Right lobe of liver (tissue), 6 donors: ENCODE data around the gene TAS2R3. TPM values are rescaled to one million over a fixed set of nuclear protein-coding genes. Genes with fewer than 3 reads are reported as not detected.
A peak's percentile ranks its signal among the peaks of the same experiment; 100 is the strongest.

ENCODE experiments used
- ATAC-seq, 4 donors: fragments of 200-7000 bp; cut with Tn5 transposase; one replicate each; pipeline ENCODE4 v1.9.1; 2020; ENCODE audit warnings: mild to moderate bottlenecking in 4 of 4, moderate library complexity in 4 of 4
- DNase-seq, 3 donors: peaks; one replicate each; pipeline ENCODE4 v3.0.0-alpha.2; 2020
- H3K27ac ChIP-seq, 3 donors: fragments of 200-600 bp; one replicate each; pipeline ENCODE4 v1.8.0; 2022
- H3K27me3 ChIP-seq, 2 donors: fragments of 200-600 bp; one replicate each; pipeline ENCODE4 v1.8.0; 2022
- H3K36me3 ChIP-seq, 4 donors: fragments of 200-600 bp; sonication (generic) in 1 of 4; one replicate each; pipeline versions ENCODE4 v1.5.1 to v1.8.0; 2017 to 2022; ENCODE audit warnings: control low read depth in 1 of 4
- H3K4me1 ChIP-seq, 4 donors: fragments of 200-600 bp; sonication (generic) in 1 of 4; one replicate each; pipeline versions ENCODE4 v1.5.1 to v1.8.0; 2017 to 2022; ENCODE audit warnings: control low read depth in 1 of 4
- H3K4me3 ChIP-seq, 3 donors: fragments of 200-600 bp; one replicate each; pipeline ENCODE4 v1.8.0; 2022
- H3K9me3 ChIP-seq, 4 donors: fragments of 200-600 bp; sonication (generic) in 1 of 4; one replicate each; pipeline versions ENCODE4 v1.5.1 to v1.8.0; 2017 to 2022; ENCODE audit warnings: control low read depth in 1 of 4
- POLR2A ChIP-seq: fragments of 450-650 bp; IDR thresholded peaks from one replicate; pipeline ENCODE4 v1.6.1; 2017; ENCODE audit warnings: antibody characterized with exemption, mild to moderate bottlenecking
- WGBS: methylation state at CpG from one replicate; pipeline ENCODE4 v1.1.6; 2018; ENCODE audit warnings: low coverage, low lambda C conversion rate; ENCODE audit not compliant: insufficient coverage; ENCODE audit errors: missing lambda C conversion rate; 5-methylcytosine and 5-hydroxymethylcytosine counted together
- intact Hi-C, 2 donors: fragments of 100-400 bp; cut with DNase I; formaldehyde crosslinking; loops; one replicate each; pipeline versions ENCODE4 v1.11.2 to v1.14.1; 2022
- total RNA-seq, 6 experiments: library from RNA; depleted of rRNA in 2 of 6; stranded (reverse); fragments of >200 nt in 2 of 6; fragmentation: NEBNext Ultra II Directional in 3 of 6; extraction: Animal tissue kit (Norgen Biotek cat#: 25700) in 3 of 6; gene quantifications; one replicate each; pipeline versions ENCODE4 v1.1.0 to v1.2.4, GENCODE V29; 2016 to 2023
- TF ChIP-seq, protein P1 (sequence below), 4 donors: fragments of 200-600 bp in 3 of 4; fragments of 450-650 bp in 1 of 4; IDR thresholded peaks; one replicate each; pipeline versions ENCODE4 v1.5.1 to v1.8.0; 2016 to 2022; ENCODE audit warnings: antibody characterized with exemption in 4 of 4, mild to moderate bottlenecking in 2 of 4
- donor health status: DM: no; HTN: yes; CAD: no.
- donor health status: DM: no; HTN: no; CAD: no.
- donor health status: DM: no; HTN: no; CAD: no.
- donor health status: DM: no; HTN: yes; CAD: no.
- donor health status: DM: no; HTN: yes; CAD: no.

Gene TAS2R3
- total RNA-seq, 6 experiments from 2014 or later, result 0.31 to 3.5 (median 0.55) TPM

DNA sequence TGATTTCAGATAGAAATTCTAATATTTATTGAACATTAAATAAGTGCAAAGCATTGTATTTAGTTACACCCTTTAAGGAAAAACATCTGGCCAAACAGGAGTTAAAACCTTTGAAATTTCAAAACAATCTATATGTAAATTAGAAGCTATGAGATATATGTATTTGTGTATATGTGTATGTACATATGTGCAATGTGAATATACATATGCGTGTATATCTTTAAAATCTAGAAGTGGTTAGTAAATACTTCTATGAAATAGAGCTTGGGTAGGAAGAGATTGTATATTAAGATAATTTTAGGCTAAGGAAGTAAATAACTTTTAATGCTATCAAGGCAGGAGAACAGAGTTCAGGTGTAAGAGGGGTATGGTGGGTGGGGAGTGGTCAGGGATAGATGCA, 46.4 kb upstream of the TAS2R3 start:
- Histone ChIP-seq H3K36me3 (no peaks in the 10 kb centered on the region), H3K27me3 (no peaks in the 10 kb centered on the region), H3K4me3 (no peak overlapping the region), H3K9me3 (no peaks in the 10 kb centered on the region), H3K27ac (no peak overlapping the region), H3K4me1 (no peaks in the 10 kb centered on the region)
- DNase-seq (no peak), ATAC-seq (no peak)
- 75% methylated on average over 1 of the region's 1 CpG for WGBS
- intact Hi-C loops, result no loop called here
- TF ChIP-seq, protein P1, sequence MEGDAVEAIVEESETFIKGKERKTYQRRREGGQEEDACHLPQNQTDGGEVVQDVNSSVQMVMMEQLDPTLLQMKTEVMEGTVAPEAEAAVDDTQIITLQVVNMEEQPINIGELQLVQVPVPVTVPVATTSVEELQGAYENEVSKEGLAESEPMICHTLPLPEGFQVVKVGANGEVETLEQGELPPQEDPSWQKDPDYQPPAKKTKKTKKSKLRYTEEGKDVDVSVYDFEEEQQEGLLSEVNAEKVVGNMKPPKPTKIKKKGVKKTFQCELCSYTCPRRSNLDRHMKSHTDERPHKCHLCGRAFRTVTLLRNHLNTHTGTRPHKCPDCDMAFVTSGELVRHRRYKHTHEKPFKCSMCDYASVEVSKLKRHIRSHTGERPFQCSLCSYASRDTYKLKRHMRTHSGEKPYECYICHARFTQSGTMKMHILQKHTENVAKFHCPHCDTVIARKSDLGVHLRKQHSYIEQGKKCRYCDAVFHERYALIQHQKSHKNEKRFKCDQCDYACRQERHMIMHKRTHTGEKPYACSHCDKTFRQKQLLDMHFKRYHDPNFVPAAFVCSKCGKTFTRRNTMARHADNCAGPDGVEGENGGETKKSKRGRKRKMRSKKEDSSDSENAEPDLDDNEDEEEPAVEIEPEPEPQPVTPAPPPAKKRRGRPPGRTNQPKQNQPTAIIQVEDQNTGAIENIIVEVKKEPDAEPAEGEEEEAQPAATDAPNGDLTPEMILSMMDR (IDR thresholded peaks at IDR 0.05), result no peak
- no peak for TF ChIP-seq POLR2A

DNA sequence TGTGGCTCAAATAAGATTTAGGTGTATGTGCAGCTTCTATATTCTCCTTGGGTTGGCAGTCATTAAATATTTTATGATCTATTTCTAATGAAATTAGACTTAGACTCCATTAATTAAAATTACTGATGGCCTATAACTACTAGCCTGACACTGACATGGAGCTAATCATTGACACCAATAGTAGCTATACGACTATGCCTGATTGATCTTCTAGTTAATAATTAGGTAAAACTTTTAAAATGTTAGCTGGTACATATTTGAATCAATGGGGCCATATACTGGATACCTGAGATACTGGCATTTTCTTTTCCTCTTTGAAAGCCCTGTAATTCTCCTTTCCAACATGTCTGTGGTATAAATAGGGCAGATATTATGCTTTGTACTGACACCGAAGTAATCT, 41.4 kb upstream of the TAS2R3 start:
- TF ChIP-seq POLR2A, result no peak
- TF ChIP-seq, protein P1 (IDR thresholded peaks at IDR 0.05), result no peak
- Histone ChIP-seq H3K27ac (no peak overlapping the region), H3K36me3 (peaks cover 0 to 5% (median 0%) of the 10 kb centered on the region in 4 donors), H3K9me3 (no peaks in the 10 kb centered on the region), H3K4me1 (no peaks in the 10 kb centered on the region), H3K27me3 (no peaks in the 10 kb centered on the region), H3K4me3 (no peak overlapping the region)
- DNase-seq (no peak), ATAC-seq (no peak)
- WGBS, result 77% methylated on average over 2 of the region's 2 CpGs
- intact Hi-C loops, result no loop called here

DNA sequence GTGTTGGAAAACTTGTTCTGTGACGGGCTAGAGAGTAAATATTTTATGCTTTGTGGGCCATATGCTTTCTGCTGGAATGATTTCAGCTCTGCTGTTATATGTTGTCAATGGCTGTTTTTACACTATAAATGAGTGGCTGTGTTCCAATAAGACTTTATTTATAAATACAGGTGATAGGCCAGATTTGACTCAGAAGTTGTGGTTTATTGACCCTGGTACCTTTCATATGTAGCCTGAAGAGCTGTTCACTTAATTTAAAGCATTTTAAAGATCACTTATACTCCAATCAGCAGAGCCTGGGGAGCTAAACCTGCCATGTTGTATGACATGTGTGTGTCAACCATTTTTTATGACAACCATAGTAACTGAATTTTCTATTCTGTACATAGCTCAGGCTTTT, 34.9 kb upstream of the TAS2R3 start:
- no peaks in the 10 kb centered on the region for H3K4me1 ChIP-seq
- no peak overlapping the region for H3K4me3 ChIP-seq
- intact Hi-C loops, result no loop called here
- DNase-seq (no peak), ATAC-seq (no peak)
- no peaks in the 10 kb centered on the region for H3K36me3 ChIP-seq
- H3K27me3 ChIP-seq, result no peaks in the 10 kb centered on the region
- 100% methylated on average over 1 of the region's 1 CpG for WGBS
- TF ChIP-seq, protein P1 (IDR thresholded peaks at IDR 0.05), result no peak
- no peak for TF ChIP-seq POLR2A
- H3K27ac ChIP-seq, result no peak overlapping the region
- H3K9me3 ChIP-seq, result no peaks in the 10 kb centered on the region

DNA sequence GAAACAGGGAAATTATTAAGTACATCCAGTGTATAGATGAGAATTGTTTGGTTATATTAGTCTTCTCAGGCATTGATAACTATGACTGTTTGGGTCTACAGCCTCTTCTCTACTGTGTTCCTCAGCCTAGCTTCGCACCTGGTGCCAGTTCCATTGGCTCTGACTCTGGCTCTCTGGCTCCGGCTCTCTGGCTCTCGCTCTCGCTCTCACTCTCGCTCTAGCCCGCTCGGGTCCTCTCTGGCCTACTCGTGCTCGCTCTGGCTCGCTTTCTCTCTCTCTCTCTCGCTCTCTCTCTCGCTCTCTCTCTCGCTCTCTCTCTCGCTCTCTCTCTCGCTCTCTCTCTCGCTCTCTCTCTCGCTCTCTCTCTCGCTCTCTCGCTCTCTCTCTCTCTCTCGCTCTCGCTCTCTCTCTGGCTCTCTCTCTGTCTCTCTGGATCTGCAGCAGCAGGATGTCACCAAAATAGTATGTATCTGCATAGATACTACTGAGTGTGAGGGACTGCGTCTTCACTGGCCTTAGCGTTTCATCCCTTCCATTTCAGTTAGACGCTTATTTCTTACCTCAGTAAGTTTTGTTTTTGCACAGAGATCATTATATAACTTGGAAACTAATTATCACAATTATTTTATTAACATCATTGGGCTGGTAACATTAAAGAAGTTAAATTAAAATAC, 32.3 kb upstream of the TAS2R3 start:
- no peaks in the 10 kb centered on the region for H3K36me3 ChIP-seq
- no peak for DNase-seq
- TF ChIP-seq, protein P1 (IDR thresholded peaks at IDR 0.05), result no peak
- TF ChIP-seq POLR2A, result no peak
- H3K9me3 ChIP-seq, result no peaks in the 10 kb centered on the region
- intact Hi-C loops, result no loop called here
- no peaks in the 10 kb centered on the region for H3K27me3 ChIP-seq
- peak in 1 of 4 donors; percentile 35 for ATAC-seq
- no peak overlapping the region for H3K27ac ChIP-seq
- H3K4me1 ChIP-seq, result peaks cover 0 to 4% (median 0%) of the 10 kb centered on the region in 4 donors
- WGBS, result 87% methylated on average over 20 of the region's 24 CpGs
- H3K4me3 ChIP-seq, result no peak overlapping the region
